Smooth muscle cell (in vitro differentiated cells): Measurements from ENCODE around the gene MYOZ3. TPM values are rescaled to one million over a fixed set of nuclear protein-coding genes. Genes with fewer than 3 reads are reported as not detected.

Experiments
- DNase-seq: peaks from one replicate; lab custom pipeline; 2025; ENCODE audit not compliant: unreplicated experiment; lab: John Stamatoyannopoulos, UW
- H2AFZ ChIP-seq: fragments of 200-600 bp; sonication (generic); 2 replicates; pipeline ENCODE4 v1.6.0; 2016; ENCODE audit warnings: antibody characterized with exemption, low read depth, mild to moderate bottlenecking
- H3F3A ChIP-seq: fragments of 200-600 bp; sonication (generic); 2 replicates; pipeline ENCODE4 v1.6.0; 2017; ENCODE audit warnings: antibody characterized with exemption, low read depth
- H3K27ac ChIP-seq: fragments of 200-600 bp; sonication (generic); 2 replicates; pipeline ENCODE4 v1.5.1; 2016; ENCODE audit warnings: low read depth, mild to moderate bottlenecking
- H3K27me3 ChIP-seq: fragments of 200-600 bp; sonication (generic); 2 replicates; pipeline ENCODE4 v1.6.1; 2016; ENCODE audit warnings: low read depth, mild to moderate bottlenecking
- H3K36me3 ChIP-seq: fragments of 200-600 bp; sonication (generic); 2 replicates; pipeline ENCODE4 v1.5.1; 2016; ENCODE audit warnings: low read depth
- H3K4me1 ChIP-seq: fragments of 200-600 bp; sonication (generic); 2 replicates; pipeline ENCODE4 v1.5.1; 2016; ENCODE audit warnings: low read depth
- H3K4me2 ChIP-seq: fragments of 200-600 bp; sonication (generic); 2 replicates; pipeline ENCODE4 v1.6.0; 2016; ENCODE audit warnings: mild to moderate bottlenecking
- H3K4me3 ChIP-seq: fragments of 200-600 bp; sonication (generic); 2 replicates; pipeline ENCODE4 v1.5.1; 2016; ENCODE audit warnings: mild to moderate bottlenecking
- H3K79me2 ChIP-seq: fragments of 200-600 bp; sonication (generic); 2 replicates; pipeline ENCODE4 v1.6.0; 2016; ENCODE audit warnings: low read depth, mild to moderate bottlenecking
- H3K9ac ChIP-seq: fragments of 200-600 bp; sonication (generic); 2 replicates; pipeline ENCODE4 v1.6.0; 2016; ENCODE audit warnings: low read depth
- H3K9me3 ChIP-seq: fragments of 200-600 bp; sonication (generic); replicated peaks from 2 replicates; pipeline ENCODE4 v1.5.1; 2016; ENCODE audit warnings: low read depth
- H4K20me1 ChIP-seq: fragments of 200-600 bp; sonication (generic); 2 replicates; pipeline ENCODE4 v1.6.0; 2016; ENCODE audit warnings: low read depth
- CTCF ChIP-seq: fragments of 200-600 bp; sonication (generic); IDR thresholded peaks from 2 replicates; pipeline ENCODE4 v1.5.1; 2017; ENCODE audit warnings: borderline replicate concordance, mild to moderate bottlenecking, antibody characterized with exemption; ENCODE audit not compliant: insufficient read depth, poor library complexity, severe bottlenecking
- WGBS: methylation state at CpG from one replicate; pipeline ENCODE4 v1.1.7; 2016; ENCODE audit warnings: low lambda C conversion rate; 5-methylcytosine and 5-hydroxymethylcytosine counted together
- polyA plus RNA-seq: library from polyadenylated mRNA; unstranded; fragments of >200 nt; fragmentation: Nextera tagmentation; extraction: Ambion mirVana; gene quantifications from 2 replicates; pipeline ENCODE4 v1.2.1, GENCODE V29; 2016
- total RNA-seq: library from RNA; depleted of rRNA; stranded (reverse); fragments of >200 nt; gene quantifications from 2 replicates; pipeline ENCODE4 v1.2.3, GENCODE V29; 2014

Gene MYOZ3
- total and polyA plus RNA-seq, 2 experiments from 2014 or later: 6.4 to 7.9 TPM

GRCh38 chr5:150665044-150665443 is 4.0 kb downstream of the MYOZ3 start:
- Histone ChIP-seq H2AFZ (no peak overlapping the region), H3K4me1 (peaks cover 7% of the 10 kb centered on the region), H4K20me1 (no peaks in the 10 kb centered on the region), H3K4me3 (no peak overlapping the region), H3K4me2 (no peak overlapping the region), H3K36me3 (no peaks in the 10 kb centered on the region), H3K9ac (no peak overlapping the region), H3K79me2 (no peaks in the 10 kb centered on the region), H3K27me3 (no peaks in the 10 kb centered on the region), H3F3A (no peaks in the 10 kb centered on the region), H3K9me3 (no peaks in the 10 kb centered on the region), H3K27ac (no peak overlapping the region)
- TF ChIP-seq CTCF: no peak
- WGBS: 94% methylated on average over 12 of the region's 12 CpGs
- no peak for DNase-seq

- Histone ChIP-seq H3K27me3 (no peaks in the 10 kb centered on the region), H3K79me2 (no peaks in the 10 kb centered on the region), H3K4me3 (no peak overlapping the region), H3K4me2 (no peak overlapping the region), H4K20me1 (no peaks in the 10 kb centered on the region), H3K27ac (no peak overlapping the region), H3K9ac (no peak overlapping the region), H3F3A (peaks cover 19% of the 10 kb centered on the region), H3K4me1 (peaks cover 5% of the 10 kb centered on the region), H3K36me3 (no peaks in the 10 kb centered on the region), H3K9me3 (no peaks in the 10 kb centered on the region), H2AFZ (no peak overlapping the region)
- 76% methylated on average over 14 of the region's 14 CpGs for WGBS
- no peak for TF ChIP-seq CTCF
- DNase-seq: no peak
These were observed 9.4 kb downstream of the MYOZ3 start for GRCh38 chr5:150670275-150670947.

DNA sequence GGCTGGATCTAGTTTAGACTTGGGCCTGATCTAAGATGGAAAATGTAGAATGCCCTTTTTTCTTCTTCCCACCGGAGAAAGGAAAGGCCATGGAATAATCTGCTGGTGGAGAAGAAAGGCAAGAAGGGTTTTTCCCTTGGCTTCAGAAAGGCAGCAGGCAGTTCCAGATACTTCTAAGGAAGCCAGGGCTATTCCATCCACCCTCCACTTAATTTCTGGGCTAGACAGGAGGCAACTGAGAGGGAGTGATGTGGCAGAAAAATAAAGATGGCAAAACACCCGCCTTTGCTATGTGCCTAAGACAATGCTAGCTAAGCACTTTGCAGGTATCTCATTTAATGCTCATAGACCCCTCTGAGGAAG is 9.9 kb downstream of the MYOZ3 start:
- Histone ChIP-seq H3K4me3 (peak overlapping the region; percentile 53), H3K27me3 (no peaks in the 10 kb centered on the region), H3K9me3 (no peaks in the 10 kb centered on the region), H3K79me2 (no peaks in the 10 kb centered on the region), H4K20me1 (no peaks in the 10 kb centered on the region), H3K36me3 (no peaks in the 10 kb centered on the region), H2AFZ (peak overlapping the region; percentile 67), H3K9ac (no peak overlapping the region), H3F3A (peaks cover 19% of the 10 kb centered on the region), H3K4me1 (peaks cover 5% of the 10 kb centered on the region), H3K4me2 (peak overlapping the region; percentile 92), H3K27ac (no peak overlapping the region)
- no peak for TF ChIP-seq CTCF
- 44% methylated on average over 2 of the region's 2 CpGs for WGBS
- DNase-seq: no peak

DNA sequence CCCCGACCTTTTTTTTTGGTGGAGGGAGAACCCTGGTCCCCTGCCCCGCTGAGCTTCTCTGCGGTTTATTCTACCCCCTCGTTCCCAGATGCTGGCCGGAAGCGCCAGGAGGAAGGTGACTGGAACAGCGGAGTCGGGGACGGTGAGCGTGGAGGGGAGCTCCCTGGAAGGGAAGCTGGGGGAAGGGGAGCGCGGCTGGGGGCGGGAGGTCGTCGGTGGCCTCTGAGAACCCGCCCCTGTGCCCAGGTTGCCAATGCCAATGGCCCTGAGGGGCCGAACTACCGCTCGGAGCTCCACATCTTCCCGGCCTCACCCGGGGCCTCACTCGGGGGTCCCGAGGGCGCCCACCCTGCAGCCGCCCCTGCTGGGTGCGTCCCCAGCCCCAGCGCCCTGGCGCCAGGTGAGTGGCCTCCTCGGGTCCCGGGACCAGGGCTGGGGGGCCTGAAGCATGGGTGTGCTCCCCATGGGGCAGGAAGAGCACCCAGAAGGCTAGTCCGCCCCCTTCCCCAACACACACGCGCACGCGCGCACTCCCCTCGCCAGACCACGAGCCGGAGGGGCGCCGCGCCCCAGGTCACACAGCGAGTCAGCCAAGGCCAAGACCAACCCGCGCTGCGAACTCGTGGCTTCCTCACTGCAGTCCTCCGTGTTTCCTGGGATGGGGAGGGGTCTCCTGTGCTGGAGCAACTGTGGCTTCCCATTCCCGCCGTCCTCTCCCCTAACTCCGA is 10.6 kb downstream of the MYOZ3 start:
- DNase-seq: no peak
- Histone ChIP-seq H3K9me3 (no peaks in the 10 kb centered on the region), H2AFZ (peak overlapping the region; percentile 67), H3K4me3 (peak overlapping the region; percentile 53), H4K20me1 (no peaks in the 10 kb centered on the region), H3K79me2 (no peaks in the 10 kb centered on the region), H3K9ac (peak overlapping the region; percentile 4), H3K4me2 (peak overlapping the region; percentile 92), H3K27ac (no peak overlapping the region), H3F3A (peaks cover 19% of the 10 kb centered on the region), H3K27me3 (no peaks in the 10 kb centered on the region), H3K4me1 (peaks cover 5% of the 10 kb centered on the region), H3K36me3 (no peaks in the 10 kb centered on the region)
- WGBS: 3% methylated on average over 36 of the region's 51 CpGs
- no peak for TF ChIP-seq CTCF
